Osteocyte (in vitro differentiated cells): ENCODE measurements around the gene RHBG. TPM values are rescaled to one million over a fixed set of nuclear protein-coding genes. Genes with fewer than 3 reads are reported as not detected.
"Not testable (repeated sequence)": the region's sequence is repeated elsewhere in the genome, so short reads cannot be mapped to it uniquely, and the experiment has no call there.

Experiments used
- DNase-seq: peaks from one replicate; pipeline ENCODE4 v3.0.0; 2021; ENCODE audit warnings: mixed read lengths; ENCODE audit not compliant: unreplicated experiment; ENCODE audit errors: extremely low spot score
- H3K27ac Mint-ChIP-seq: one replicate; pipeline ENCODE4 v1.8.0; 2021; ENCODE audit warnings: mild to moderate bottlenecking, mixed read lengths; ENCODE audit not compliant: unreplicated experiment
- H3K27me3 Mint-ChIP-seq: one replicate; pipeline ENCODE4 v1.8.0; 2021; ENCODE audit warnings: mixed read lengths; ENCODE audit not compliant: unreplicated experiment
- H3K36me3 Mint-ChIP-seq: one replicate; pipeline ENCODE4 v1.8.0; 2021; ENCODE audit warnings: mixed read lengths; ENCODE audit not compliant: unreplicated experiment
- H3K4me1 Mint-ChIP-seq: one replicate; pipeline ENCODE4 v1.8.0; 2021; ENCODE audit warnings: mixed read lengths; ENCODE audit not compliant: unreplicated experiment
- H3K4me3 Mint-ChIP-seq: one replicate; pipeline ENCODE4 v1.8.0; 2021; ENCODE audit warnings: mild to moderate bottlenecking, moderate library complexity, mixed read lengths; ENCODE audit not compliant: unreplicated experiment
- H3K9me3 Mint-ChIP-seq: one replicate; pipeline ENCODE4 v1.8.0; 2021; ENCODE audit warnings: mixed read lengths; ENCODE audit not compliant: unreplicated experiment
- total RNA-seq: library from RNA; stranded (reverse); gene quantifications from 2 replicates; pipeline ENCODE4 v1.2.1, GENCODE V29; 2021
- TF ChIP-seq, protein P1 (sequence below): fragments of 200-600 bp; sonication (generic); IDR thresholded peaks from 2 replicates; pipeline ENCODE4 v1.5.0; 2021; ENCODE audit warnings: antibody characterized with exemption, mild to moderate bottlenecking, moderate library complexity

RHBG gene
- total RNA-seq, 1 donor from 2014 or later, result not detected

DNA sequence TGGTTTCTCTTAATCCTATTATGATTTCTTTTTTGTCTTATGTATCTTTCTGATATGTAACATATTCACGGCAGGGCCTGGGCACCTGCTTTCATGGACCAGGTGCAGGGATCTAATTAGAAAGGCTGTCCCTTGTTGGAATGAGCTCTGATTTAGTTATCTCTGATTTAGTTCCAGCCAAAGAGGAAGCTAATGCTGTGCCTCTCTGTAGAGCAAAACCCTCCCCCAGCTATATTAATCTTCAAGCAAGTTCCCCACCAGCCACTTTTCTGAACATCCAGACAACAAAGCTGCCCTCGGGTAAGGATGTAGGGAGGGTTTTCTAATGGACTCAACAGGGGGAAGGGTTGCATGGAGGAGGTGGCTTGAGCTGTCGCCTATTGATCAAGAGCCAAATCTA is 24.6 kb upstream of the RHBG start:
- Mint-ChIP-seq H3K36me3 (no peaks in the 10 kb centered on the region), H3K4me1 (peaks cover 6% of the 10 kb centered on the region), H3K9me3 (no peaks in the 10 kb centered on the region), H3K27ac (no peak overlapping the region), H3K4me3 (no peak overlapping the region), H3K27me3 (peaks cover 45% of the 10 kb centered on the region)
- DNase-seq, result no peak
- TF ChIP-seq, protein P1, sequence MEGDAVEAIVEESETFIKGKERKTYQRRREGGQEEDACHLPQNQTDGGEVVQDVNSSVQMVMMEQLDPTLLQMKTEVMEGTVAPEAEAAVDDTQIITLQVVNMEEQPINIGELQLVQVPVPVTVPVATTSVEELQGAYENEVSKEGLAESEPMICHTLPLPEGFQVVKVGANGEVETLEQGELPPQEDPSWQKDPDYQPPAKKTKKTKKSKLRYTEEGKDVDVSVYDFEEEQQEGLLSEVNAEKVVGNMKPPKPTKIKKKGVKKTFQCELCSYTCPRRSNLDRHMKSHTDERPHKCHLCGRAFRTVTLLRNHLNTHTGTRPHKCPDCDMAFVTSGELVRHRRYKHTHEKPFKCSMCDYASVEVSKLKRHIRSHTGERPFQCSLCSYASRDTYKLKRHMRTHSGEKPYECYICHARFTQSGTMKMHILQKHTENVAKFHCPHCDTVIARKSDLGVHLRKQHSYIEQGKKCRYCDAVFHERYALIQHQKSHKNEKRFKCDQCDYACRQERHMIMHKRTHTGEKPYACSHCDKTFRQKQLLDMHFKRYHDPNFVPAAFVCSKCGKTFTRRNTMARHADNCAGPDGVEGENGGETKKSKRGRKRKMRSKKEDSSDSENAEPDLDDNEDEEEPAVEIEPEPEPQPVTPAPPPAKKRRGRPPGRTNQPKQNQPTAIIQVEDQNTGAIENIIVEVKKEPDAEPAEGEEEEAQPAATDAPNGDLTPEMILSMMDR, result no peak

DNA sequence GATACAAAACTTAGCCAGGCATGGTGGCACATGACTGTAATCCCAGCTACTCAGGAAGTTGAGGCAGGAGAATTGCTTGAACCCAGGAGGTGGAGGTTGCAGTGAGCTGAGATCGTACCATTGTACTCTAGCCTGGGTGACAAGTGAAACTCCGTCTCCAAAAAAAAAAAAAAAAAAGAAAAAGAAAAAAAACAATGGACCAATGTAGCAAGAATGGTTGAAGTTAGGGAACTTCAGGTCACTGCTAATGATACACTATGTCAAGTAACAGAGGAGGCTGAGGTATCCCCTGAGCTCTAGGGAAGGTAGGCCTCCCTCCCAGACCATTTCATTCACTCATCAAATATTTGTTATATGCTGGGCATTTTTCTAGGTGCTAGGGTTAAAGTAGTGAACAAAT is 23.0 kb upstream of the RHBG start:
- H3K27ac Mint-ChIP-seq, H3K4me1 Mint-ChIP-seq, H3K9me3 Mint-ChIP-seq, H3K4me3 Mint-ChIP-seq, H3K36me3 Mint-ChIP-seq, DNase-seq: not testable (repeated sequence)
- peaks cover 55% of the 10 kb centered on the region for H3K27me3 Mint-ChIP-seq

DNA sequence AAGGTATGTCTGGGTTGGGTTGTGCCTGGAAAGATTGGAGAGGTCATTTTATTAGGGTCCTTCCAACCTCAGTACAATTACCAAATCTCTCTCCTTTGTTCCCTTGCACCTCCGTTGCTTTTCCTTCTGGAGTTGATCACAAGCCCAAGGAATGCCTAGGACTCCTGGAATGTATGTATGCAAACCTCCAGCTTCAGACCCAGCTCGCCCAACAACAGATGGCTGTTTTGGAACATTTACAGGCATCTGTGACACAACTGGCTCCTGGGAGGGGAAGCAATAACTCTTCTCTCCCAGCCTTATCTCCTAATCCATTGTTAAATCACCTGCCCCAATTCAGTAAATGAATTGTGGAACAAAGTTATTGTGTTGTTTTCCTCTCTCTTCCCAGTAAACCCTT is 22.4 kb upstream of the RHBG start:
- Mint-ChIP-seq H3K9me3 (no peaks in the 10 kb centered on the region), H3K36me3 (no peaks in the 10 kb centered on the region), H3K27me3 (peaks cover 61% of the 10 kb centered on the region), H3K4me1 (peaks cover 6% of the 10 kb centered on the region), H3K4me3 (no peak overlapping the region), H3K27ac (no peak overlapping the region)
- TF ChIP-seq, protein P1, result no peak
- no peak for DNase-seq

DNA sequence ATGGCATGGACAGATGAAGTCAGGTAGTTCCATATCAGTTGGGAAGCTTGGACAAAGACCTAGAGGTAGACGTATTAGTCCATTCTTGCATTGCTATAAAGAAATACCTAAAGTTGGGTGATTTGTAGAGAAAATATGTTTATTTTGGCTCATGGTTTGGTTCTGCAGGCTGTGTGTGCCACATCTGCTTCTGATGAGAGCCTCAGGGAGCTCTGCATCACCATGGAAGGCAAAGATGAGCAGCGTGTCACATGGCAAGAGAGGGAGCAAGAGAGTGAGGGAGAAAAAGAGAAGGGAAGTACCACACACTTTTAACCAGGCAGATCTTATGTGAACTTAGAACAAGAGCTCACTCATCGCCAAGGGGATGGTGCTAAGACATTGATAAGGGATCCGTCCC is 21.7 kb upstream of the RHBG start:
- no peak for DNase-seq
- Mint-ChIP-seq H3K4me3 (no peak overlapping the region), H3K27ac (no peak overlapping the region), H3K36me3 (no peaks in the 10 kb centered on the region), H3K4me1 (peaks cover 6% of the 10 kb centered on the region), H3K27me3 (peaks cover 66% of the 10 kb centered on the region), H3K9me3 (no peaks in the 10 kb centered on the region)
- TF ChIP-seq, protein P1, result no peak

DNA sequence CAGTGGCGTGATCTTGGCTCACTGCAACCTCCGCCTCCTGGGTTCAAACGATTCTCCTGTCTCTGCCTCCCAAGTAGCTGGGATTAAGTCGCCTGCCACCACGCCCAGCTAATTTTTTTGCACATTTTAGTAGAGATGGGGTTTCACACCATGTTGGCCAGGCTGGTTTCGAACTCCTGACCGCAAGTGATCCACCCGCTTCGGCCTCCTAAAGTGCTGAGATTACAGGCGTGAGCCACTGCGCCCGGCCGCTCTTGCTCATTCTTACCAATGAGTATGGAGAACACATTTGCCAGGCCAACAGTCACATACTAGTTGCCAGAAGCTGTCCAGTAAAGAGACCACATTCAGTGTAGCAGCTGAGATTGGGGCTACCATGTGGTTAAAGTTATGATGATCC is 16.5 kb upstream of the RHBG start:
- H3K4me1 Mint-ChIP-seq, H3K9me3 Mint-ChIP-seq, DNase-seq, H3K36me3 Mint-ChIP-seq, H3K27ac Mint-ChIP-seq, H3K4me3 Mint-ChIP-seq: not testable (repeated sequence)
- H3K27me3 Mint-ChIP-seq, result peaks cover 71% of the 10 kb centered on the region

DNA sequence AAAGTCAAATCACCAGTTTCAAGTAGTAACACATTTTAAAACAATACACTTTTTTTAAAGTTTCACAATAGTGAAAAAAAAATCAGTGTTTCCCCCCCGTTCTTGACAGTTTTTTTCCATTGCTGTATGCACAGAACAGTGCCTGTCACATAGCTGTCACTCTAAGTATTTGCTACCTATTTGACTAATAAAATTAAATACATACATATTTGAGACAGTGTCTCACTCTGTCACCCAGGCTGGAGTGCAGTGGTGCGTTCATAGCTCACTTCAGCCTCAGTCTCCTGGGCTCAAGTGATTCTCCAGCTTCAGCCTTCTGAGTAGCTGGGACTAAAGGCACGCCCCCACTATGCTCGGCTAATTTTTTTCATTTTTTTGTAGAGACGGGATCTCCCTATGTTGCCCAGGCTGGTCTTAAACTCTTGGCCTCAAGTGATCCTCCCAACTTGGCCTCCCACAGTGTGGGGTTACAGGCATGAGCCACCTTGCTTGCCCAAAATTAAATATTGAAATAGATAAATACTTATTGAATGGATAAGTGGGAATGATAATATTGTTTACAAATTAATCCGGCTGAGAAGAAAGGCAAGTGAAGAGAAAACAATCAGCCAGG is 12.6 kb upstream of the RHBG start:
- TF ChIP-seq, protein P1, result no peak
- H3K27me3 Mint-ChIP-seq, result peaks cover 77% of the 10 kb centered on the region
- no peaks in the 10 kb centered on the region for H3K36me3 Mint-ChIP-seq
- DNase-seq, result no peak
- no peak overlapping the region for H3K4me3 Mint-ChIP-seq
- no peaks in the 10 kb centered on the region for H3K9me3 Mint-ChIP-seq
- H3K4me1 Mint-ChIP-seq, result peaks cover 2% of the 10 kb centered on the region
- no peak overlapping the region for H3K27ac Mint-ChIP-seq
